ENCODE data around the gene ART1.

Gene ART1

DNA sequence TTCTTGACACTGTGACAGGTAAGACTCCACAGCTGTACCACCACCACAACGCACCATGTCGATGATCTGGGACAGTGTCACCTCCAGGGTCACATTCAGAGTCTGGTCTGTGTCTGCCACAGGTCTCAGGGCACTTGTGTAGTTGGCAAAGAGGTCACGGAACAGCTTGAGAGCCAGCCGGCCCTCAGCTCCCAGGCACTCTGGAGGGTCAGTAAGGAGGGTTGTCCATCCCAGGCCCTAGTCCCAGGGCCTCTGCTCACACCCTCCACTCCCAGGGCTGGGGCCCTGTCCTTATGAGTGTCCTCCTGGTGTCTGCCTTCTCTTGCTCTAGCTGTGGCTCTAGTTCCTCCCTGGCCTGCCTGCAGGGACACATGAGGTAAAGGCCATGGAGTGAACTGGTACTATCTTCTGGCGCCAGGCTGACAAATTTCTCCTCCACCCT, 24.8 kb downstream of the ART1 start:
- no peak for DNase-seq (ENCODE audit: extremely low read depth, low read depth)
- no peak for TF ChIP-seq CTCF (IDR thresholded peaks at IDR 0.05; ENCODE audit: low read depth, low read length)

DNA sequence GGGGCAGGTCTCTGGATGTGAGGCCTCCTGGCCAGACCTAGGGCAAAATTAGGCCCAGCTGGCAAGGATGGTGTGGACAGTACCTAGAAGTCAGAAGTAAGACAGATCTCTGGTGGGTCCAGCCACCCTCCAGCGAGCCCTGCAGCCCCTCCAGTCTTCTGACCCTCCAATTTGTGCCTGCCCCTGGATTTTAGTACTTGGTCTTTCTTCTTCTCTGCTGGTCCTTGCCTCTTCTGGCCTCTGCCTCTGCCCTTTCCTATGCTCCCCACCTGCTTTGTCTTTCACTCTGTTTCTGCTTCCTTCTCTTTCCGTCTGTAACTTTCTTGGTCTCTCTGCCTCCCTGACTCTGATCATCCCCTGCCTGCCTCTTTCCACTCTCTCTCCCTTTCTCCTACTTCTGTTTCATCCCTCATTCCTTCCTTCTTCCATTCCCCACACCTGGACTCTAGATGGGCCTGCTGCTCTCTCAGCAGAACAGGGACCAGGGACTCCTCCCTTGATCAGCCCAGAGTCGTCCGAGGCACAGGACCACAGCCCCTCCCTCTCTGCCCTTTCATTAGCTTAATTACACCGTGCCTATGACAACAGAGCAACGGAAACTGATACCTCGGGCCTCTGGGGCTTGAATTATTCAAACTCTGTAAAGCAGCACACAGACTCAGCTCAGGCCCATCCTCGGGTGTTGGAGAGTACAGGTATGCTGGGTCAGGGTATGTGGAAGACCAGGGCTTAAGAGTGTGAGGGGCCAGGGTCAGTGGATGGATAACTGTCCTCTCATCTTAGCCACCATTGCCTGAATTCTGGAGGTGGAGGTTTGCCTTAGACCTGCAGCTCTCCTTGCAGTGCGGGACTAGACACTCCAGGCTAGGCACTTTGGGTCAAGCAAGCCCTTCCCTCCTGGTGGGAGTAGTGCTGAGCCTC, 26.7 kb downstream of the ART1 start, which contains the start of gene CHRNA10:
CHRNA10 (minus strand) TSS at position 51 of the 921 bp plus-strand sequence. CDS start 72 bp downstream, outside the sequence.
- TF ChIP-seq CTCF (IDR thresholded peaks at IDR 0.05; ENCODE audit: low read depth, low read length), result no peak

DNA sequence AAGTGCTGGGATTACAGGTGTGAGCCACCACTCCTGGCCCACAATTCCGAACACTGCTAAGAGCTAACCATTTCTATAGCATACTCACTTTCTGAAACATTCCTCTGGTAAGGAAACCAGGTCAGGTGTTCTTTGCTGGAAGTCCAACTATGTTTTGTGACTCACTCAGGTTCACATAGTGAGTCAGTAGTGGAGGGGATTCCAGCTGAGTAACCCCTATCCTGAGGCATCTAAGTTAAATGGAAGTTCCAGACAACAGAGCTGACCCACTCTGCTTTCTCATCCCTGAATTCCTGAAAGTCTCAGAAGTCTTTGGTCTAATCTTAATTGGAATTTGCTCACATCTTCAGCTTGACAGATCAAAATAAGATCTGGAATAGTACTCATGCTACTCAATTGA, 29.3 kb downstream of the ART1 start:
- no peak for DNase-seq (ENCODE audit: extremely low read depth, low read depth)
- TF ChIP-seq CTCF (IDR thresholded peaks at IDR 0.05; ENCODE audit: low read depth, low read length), result no peak

More for the DNA sequence above, 26.7 kb downstream of the ART1 start, which contains the start of gene CHRNA10:
- DNase-seq (ENCODE audit: extremely low read depth, low read depth), result no peak

DNA sequence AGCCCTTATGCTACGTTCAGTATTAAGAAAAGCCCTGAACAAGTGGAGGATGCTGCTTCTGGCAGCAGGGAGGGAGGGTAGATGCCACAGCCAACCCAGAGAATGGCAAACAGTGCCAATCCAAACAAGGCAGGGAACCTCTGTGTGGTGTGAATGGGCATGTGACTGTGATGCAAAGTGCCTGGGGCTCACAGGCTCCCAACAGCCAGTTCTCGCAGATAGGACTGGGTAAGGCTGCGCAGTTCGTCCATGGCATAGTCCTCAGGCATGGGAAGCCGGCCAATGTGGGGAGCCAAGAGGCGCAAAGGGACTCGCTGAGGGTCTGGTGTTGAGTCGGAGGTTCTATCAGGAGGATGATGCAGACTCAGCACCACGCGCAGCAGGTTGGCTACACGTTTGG, 31.0 kb downstream of the ART1 start:
- DNase-seq (ENCODE audit: extremely low read depth, low read depth), result no peak
- TF ChIP-seq CTCF (IDR thresholded peaks at IDR 0.05; ENCODE audit: low read depth, low read length), result no peak

- TF ChIP-seq CTCF (IDR thresholded peaks at IDR 0.05; ENCODE audit: low read depth, low read length), result no peak
- DNase-seq (ENCODE audit: extremely low read depth, low read depth), result no peak
Observed at GRCh38 chr11:3679077-3679476, 34.1 kb downstream of the ART1 start.

GRCh38 chr11:3683039-3683438, 38.1 kb downstream of the ART1 start:
- TF ChIP-seq CTCF (IDR thresholded peaks at IDR 0.05; ENCODE audit: low read depth, low read length), result no peak
- no peak for DNase-seq (ENCODE audit: extremely low read depth, low read depth)

DNA sequence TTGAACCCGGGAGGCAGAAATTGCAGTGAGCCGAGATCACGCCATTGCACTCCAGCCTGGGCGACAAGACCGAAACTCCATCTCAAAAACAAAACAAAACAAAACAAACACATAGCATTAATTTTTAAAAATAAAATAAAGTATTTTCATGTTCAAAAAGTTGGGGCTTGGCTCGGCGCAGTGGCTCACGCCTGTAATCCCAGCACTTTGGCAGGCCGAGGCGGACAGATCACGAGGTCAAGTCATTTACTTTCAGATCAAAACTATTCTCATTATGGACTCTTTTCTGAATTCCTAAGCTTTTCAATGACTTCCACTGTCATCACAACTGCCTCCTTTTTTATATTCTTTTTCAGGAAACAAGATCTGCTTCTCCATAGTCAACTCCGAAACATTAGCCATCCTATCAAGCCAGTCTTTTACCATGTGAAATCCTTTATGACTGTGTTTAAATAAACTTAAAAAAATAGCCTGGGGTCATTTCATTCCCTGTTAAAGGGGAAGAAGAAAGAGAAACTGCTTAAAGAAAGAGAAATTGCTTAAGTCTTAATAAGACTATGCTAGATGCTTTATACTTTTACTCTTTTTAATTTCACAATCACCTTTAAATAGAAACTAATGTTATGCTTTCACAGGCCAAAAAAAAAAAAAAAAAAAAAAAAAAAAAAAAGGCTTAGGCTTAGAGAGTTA, 39.3 kb downstream of the ART1 start:
- DNase-seq (ENCODE audit: extremely low read depth, low read depth), result no peak
- no peak for TF ChIP-seq CTCF (IDR thresholded peaks at IDR 0.05; ENCODE audit: low read depth, low read length)

Data from AG09319 (cell line).